ENCODE data around the gene C9. TPM values are rescaled to one million over a fixed set of nuclear protein-coding genes. Genes with fewer than 3 reads are reported as not detected.
A peak's percentile ranks its signal among the peaks of the same experiment; 100 is the strongest.

C9 gene
- polyA plus RNA-seq, 1 donor (not counting 4 experiments of a cell fraction or from before 2014, with no cell fraction given) = 0.04 TPM

DNA sequence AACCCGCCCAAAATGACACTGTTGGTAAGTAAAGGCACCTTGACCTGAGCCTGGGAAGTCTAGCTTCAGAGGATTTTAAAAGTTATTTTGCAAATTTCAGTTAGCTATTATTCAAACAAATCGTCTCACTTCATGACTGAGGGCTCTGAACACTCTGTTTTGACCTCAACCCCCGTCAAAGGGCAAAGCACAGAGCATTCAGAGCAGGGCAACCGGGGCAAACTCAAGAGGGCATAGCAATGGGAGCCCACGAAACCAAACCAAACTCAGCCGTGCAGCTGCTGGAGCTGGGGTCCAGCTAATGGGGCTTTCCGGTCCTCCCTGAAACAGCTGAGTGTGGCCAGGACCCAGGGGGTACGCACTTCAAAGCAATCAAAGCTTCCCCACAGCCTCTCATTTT is 1.6 kb downstream of the C9 start:
- no peaks in the 10 kb centered on the region for H3K27me3 ChIP-seq (ENCODE audit: control insufficient read depth, extremely low read depth, insufficient read depth, low read length)
- H2AFZ ChIP-seq (ENCODE audit: control insufficient read depth, low read length) = no peak overlapping the region
- peaks cover 2% of the 10 kb centered on the region for H3K9me3 ChIP-seq (ENCODE audit: control insufficient read depth, low read depth, low read length)
- no peak for FAIRE-seq
- H3K9ac ChIP-seq (ENCODE audit: control insufficient read depth, extremely low read depth, insufficient read depth, low read length) = no peak overlapping the region
- H3K36me3 ChIP-seq (ENCODE audit: control insufficient read depth in 2 of 2, extremely low read depth in 1 of 2, insufficient read depth in 2 of 2, low read length in 2 of 2) = no peaks in the 10 kb centered on the region
- no peak for DNase-seq (ENCODE audit: low read depth, low spot score)
- dilution Hi-C loops (cut with MboI; ENCODE audit: extremely low pct_ligation_motif_present, low sequenced_read_pairs) = no loop called here
- no peaks in the 10 kb centered on the region for H4K20me1 ChIP-seq (ENCODE audit: control insufficient read depth, extremely low read depth, insufficient read depth, low read length)
- TF ChIP-seq, protein P1, sequence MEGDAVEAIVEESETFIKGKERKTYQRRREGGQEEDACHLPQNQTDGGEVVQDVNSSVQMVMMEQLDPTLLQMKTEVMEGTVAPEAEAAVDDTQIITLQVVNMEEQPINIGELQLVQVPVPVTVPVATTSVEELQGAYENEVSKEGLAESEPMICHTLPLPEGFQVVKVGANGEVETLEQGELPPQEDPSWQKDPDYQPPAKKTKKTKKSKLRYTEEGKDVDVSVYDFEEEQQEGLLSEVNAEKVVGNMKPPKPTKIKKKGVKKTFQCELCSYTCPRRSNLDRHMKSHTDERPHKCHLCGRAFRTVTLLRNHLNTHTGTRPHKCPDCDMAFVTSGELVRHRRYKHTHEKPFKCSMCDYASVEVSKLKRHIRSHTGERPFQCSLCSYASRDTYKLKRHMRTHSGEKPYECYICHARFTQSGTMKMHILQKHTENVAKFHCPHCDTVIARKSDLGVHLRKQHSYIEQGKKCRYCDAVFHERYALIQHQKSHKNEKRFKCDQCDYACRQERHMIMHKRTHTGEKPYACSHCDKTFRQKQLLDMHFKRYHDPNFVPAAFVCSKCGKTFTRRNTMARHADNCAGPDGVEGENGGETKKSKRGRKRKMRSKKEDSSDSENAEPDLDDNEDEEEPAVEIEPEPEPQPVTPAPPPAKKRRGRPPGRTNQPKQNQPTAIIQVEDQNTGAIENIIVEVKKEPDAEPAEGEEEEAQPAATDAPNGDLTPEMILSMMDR (optimal IDR thresholded peaks at IDR 0.05 in 1 of 3, IDR thresholded peaks at IDR 0.05 in 1 of 3, conservative IDR thresholded peaks at IDR 0.05 in 1 of 3; ENCODE audit: extremely low read depth in 1 of 3, insufficient read depth in 2 of 3, low read length in 3 of 3) = no peak
- TF ChIP-seq EZH2 (IDR thresholded peaks at IDR 0.05; ENCODE audit: low read length) = no peak
- no peaks in the 10 kb centered on the region for H3K79me2 ChIP-seq (ENCODE audit: control insufficient read depth, insufficient read depth, low read length)
- peaks cover 28% of the 10 kb centered on the region for H3K4me1 ChIP-seq (ENCODE audit: control insufficient read depth, extremely low read depth, insufficient read depth, low read length)
- H3K4me2 ChIP-seq (ENCODE audit: control insufficient read depth, extremely low read depth, insufficient read depth, low read depth, low read length) = no peak overlapping the region
- no peak overlapping the region for H3K4me3 ChIP-seq (ENCODE audit: control insufficient read depth in 2 of 3, extremely low read depth in 1 of 3, insufficient read depth in 2 of 3, low read depth in 1 of 3, low read length in 3 of 3)
- no peak overlapping the region for H3K27ac ChIP-seq (ENCODE audit: control insufficient read depth, insufficient read depth, low read length)
- H3K9me1 ChIP-seq (ENCODE audit: control insufficient read depth, extremely low read depth, insufficient read depth, low read length) = no peaks in the 10 kb centered on the region

DNA sequence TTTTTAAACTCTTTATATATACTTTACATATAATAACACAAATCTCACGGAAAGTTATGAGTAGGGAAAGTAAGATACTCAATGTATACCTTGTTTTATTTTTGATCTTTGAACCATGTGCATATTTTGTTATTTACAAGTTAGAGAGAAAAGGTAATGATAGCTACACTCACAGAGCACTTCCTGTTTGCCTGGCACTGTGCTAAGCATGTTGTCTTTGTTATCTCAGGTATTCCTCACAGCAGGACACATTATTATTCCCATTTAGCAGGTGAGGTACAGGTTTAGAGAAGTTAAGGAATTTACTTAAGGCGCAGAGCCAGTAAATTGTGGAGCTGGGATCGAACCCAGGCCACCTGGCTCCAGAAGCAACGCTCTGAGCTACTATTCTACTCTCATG is 3.0 kb downstream of the C9 start:
- Histone ChIP-seq H3K4me1 (ENCODE audit: control insufficient read depth, extremely low read depth, insufficient read depth, low read length) (peaks cover 28% of the 10 kb centered on the region), H3K79me2 (ENCODE audit: control insufficient read depth, insufficient read depth, low read length) (no peaks in the 10 kb centered on the region), H3K4me2 (ENCODE audit: control insufficient read depth, extremely low read depth, insufficient read depth, low read depth, low read length) (no peak overlapping the region), H3K27ac (ENCODE audit: control insufficient read depth, insufficient read depth, low read length) (peak overlapping the region; percentile 84), H3K27me3 (ENCODE audit: control insufficient read depth, extremely low read depth, insufficient read depth, low read length) (no peaks in the 10 kb centered on the region), H3K9ac (ENCODE audit: control insufficient read depth, extremely low read depth, insufficient read depth, low read length) (no peak overlapping the region), H3K9me3 (ENCODE audit: control insufficient read depth, low read depth, low read length) (peaks cover 2% of the 10 kb centered on the region), H2AFZ (ENCODE audit: control insufficient read depth, low read length) (peak overlapping the region; percentile 49), H3K9me1 (ENCODE audit: control insufficient read depth, extremely low read depth, insufficient read depth, low read length) (no peaks in the 10 kb centered on the region), H4K20me1 (ENCODE audit: control insufficient read depth, extremely low read depth, insufficient read depth, low read length) (no peaks in the 10 kb centered on the region), H3K4me3 (ENCODE audit: control insufficient read depth in 2 of 3, extremely low read depth in 1 of 3, insufficient read depth in 2 of 3, low read depth in 1 of 3, low read length in 3 of 3) (no peak overlapping the region), H3K36me3 (ENCODE audit: control insufficient read depth in 2 of 2, extremely low read depth in 1 of 2, insufficient read depth in 2 of 2, low read length in 2 of 2) (no peaks in the 10 kb centered on the region)
- no peak for TF ChIP-seq EZH2 (IDR thresholded peaks at IDR 0.05; ENCODE audit: low read length)
- TF ChIP-seq, protein P1 (optimal IDR thresholded peaks at IDR 0.05 in 1 of 3, IDR thresholded peaks at IDR 0.05 in 1 of 3, conservative IDR thresholded peaks at IDR 0.05 in 1 of 3; ENCODE audit: extremely low read depth in 1 of 3, insufficient read depth in 2 of 3, low read length in 3 of 3) = no peak
- DNase-seq (ENCODE audit: low read depth, low spot score) (no peak), FAIRE-seq (no peak)
- dilution Hi-C loops (cut with MboI; ENCODE audit: extremely low pct_ligation_motif_present, low sequenced_read_pairs) = no loop called here
